GM18499 (cell line): Measurements from ENCODE around the gene GID4.

Source experiments
- ATAC-seq: cut with Tn5 transposase; IDR thresholded peaks from one replicate; pipeline ENCODE4 v1.9.1; 2021; ENCODE audit warnings: moderate number of reproducible peaks; ENCODE audit not compliant: insufficient read depth, unreplicated experiment

The GID4 gene

GRCh38 chr17:18040261-18040858 is 1.2 kb downstream of the GID4 start:
- no peak for ATAC-seq

GRCh38 chr17:18041776-18042175 is 2.6 kb downstream of the GID4 start:
- no peak for ATAC-seq

GRCh38 chr17:18042983-18043382 is 3.8 kb downstream of the GID4 start:
- ATAC-seq = no peak

GRCh38 chr17:18043491-18043890 is 4.3 kb downstream of the GID4 start:
- no peak for ATAC-seq

GRCh38 chr17:18044609-18045008 is 5.4 kb downstream of the GID4 start:
- ATAC-seq = no peak

GRCh38 chr17:18045691-18046350 is 6.6 kb downstream of the GID4 start:
- no peak for ATAC-seq

GRCh38 chr17:18055597-18055996 is 16.4 kb downstream of the GID4 start:
- no peak for ATAC-seq

- no peak for ATAC-seq
Observed at GRCh38 chr17:18056214-18056613, 17.0 kb downstream of the GID4 start.

GRCh38 chr17:18059283-18059682 is 20.1 kb downstream of the GID4 start:
- ATAC-seq = no peak

GRCh38 chr17:18064053-18064452 is 24.8 kb downstream of the GID4 start:
- ATAC-seq = no peak

- no peak for ATAC-seq
Observed at GRCh38 chr17:18065546-18065945, 26.3 kb downstream of the GID4 start.

GRCh38 chr17:18066866-18067265 is 27.7 kb downstream of the GID4 start:
- ATAC-seq = no peak

- no peak for ATAC-seq
Observed at GRCh38 chr17:18069101-18069500, 29.9 kb downstream of the GID4 start.

- no peak for ATAC-seq
Observed at GRCh38 chr17:18070861-18071340, 31.7 kb downstream of the GID4 start.

GRCh38 chr17:18071751-18072150 is 32.5 kb downstream of the GID4 start:
- no peak for ATAC-seq

- no peak for ATAC-seq
Observed at GRCh38 chr17:18074566-18075272, 35.5 kb downstream of the GID4 start.

GRCh38 chr17:18076936-18077335 is 37.7 kb downstream of the GID4 start:
- ATAC-seq = no peak

GRCh38 chr17:18079543-18079942 is 40.3 kb downstream of the GID4 start:
- ATAC-seq = no peak

GRCh38 chr17:18084256-18084655 is 45.0 kb downstream of the GID4 start:
- ATAC-seq = no peak

- no peak for ATAC-seq
Observed at GRCh38 chr17:18087610-18088491, 48.6 kb downstream of the GID4 start, which contains the start of gene DRG2. Gene DRG2, plus strand, starts transcription at chr17:18087948. Its CDS starts 76 bp downstream, at chr17:18088024.
